ENCODE data around the gene CBARP.

CBARP gene, protein sequence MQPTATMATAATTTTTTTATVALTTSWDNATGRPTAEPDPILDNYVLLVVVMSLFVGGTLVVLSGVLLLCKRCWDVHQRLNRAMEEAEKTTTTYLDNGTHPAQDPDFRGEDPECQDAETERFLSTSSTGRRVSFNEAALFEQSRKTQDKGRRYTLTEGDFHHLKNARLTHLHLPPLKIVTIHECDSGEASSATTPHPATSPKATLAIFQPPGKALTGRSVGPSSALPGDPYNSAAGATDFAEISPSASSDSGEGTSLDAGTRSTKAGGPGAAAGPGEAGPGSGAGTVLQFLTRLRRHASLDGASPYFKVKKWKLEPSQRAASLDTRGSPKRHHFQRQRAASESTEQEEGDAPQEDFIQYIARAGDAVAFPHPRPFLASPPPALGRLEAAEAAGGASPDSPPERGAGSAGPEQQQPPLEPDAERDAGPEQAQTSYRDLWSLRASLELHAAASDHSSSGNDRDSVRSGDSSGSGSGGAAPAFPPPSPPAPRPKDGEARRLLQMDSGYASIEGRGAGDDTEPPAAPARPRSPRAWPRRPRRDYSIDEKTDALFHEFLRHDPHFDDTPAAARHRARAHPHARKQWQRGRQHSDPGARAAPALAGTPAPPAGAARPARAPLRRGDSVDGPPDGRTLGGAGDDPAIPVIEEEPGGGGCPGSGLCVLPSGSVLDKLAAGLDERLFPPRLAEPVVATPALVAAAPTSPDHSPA

DNA sequence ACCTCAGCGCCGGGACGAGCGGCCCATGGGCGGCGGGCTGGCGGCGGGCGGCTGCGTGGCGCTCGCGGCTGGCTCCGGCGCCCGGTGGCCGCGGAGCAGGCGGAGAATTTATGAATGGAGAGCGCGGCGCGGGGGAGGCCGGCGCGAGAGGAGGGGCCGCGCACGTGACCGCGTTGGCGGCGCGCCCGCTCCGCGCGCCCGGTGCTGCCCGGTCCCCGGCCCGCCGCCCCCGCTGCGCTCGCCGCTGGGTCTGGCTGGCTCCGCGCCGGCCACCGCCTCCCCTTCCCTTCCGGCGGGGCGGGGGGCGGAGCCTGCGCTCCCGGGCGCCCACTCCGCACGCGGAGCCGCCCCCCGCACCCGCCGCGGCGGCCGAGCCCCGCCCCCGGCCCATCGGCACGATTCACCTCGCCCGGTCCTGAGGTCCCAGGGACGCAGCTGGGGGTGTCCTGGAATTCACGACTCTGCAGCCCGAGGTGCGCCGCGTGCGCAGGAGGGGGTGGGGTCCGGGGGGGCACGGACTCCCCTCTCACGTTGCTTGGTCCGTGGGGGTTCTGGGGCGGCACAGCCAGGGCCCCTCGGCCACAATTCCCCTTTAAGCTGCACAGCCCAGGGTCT lies at the start of gene CBARP:
TSS of gene CBARP (minus strand) at position 252 of the 615 bp plus-strand sequence. CDS start 1,905 bp downstream, outside the sequence.
- peak in 22 of 42 donors; percentile 55 to 84 (median 72) for DNase-seq
- intact Hi-C loops (cut with DNase I), result no loop called here

DNA sequence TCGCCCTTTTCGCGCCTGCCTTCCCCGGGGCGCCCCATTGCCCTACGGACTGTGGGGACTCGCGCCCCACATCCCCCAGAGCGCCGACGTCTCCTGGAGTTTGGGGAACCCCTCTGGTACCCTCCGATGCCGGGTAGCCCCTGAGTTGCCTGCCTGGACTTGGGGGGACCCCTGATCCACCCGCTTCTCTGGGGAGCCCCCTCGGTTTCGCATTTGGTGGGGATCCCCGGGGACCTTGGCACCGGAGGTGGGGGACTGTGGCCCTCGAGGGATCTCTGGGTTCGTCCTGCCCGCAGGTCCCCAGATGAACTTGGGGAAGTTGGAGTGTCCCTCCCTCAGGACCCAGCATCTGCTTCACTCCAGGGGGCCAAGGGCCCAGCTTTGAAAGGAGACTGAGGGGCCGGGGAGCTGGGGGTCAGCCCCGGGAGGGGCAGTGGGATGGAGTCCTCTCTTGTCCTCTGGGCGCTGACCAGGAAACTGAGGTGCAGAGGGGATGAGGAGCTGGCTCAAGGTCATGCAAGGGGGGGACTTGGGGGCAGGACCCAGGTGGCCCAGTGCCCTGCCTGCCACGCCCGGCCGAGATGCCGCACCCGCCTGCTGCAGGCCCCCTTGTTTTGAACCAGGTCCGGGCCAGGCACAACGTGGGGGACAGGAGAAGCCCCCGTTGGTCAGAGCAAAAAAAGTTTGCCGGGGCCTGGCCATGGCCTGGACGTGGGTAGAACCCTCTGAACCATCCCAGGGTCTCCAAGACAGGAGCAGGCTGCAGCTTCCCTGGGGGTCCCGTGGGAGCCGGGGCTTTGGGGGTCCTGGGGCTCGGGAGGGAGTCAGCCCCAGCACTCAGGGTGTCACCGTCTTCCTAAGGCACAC lies 48.9 kb upstream of the CBARP start:
- intact Hi-C loops (cut with DNase I), result no loop called here
- no peak for DNase-seq

DNA sequence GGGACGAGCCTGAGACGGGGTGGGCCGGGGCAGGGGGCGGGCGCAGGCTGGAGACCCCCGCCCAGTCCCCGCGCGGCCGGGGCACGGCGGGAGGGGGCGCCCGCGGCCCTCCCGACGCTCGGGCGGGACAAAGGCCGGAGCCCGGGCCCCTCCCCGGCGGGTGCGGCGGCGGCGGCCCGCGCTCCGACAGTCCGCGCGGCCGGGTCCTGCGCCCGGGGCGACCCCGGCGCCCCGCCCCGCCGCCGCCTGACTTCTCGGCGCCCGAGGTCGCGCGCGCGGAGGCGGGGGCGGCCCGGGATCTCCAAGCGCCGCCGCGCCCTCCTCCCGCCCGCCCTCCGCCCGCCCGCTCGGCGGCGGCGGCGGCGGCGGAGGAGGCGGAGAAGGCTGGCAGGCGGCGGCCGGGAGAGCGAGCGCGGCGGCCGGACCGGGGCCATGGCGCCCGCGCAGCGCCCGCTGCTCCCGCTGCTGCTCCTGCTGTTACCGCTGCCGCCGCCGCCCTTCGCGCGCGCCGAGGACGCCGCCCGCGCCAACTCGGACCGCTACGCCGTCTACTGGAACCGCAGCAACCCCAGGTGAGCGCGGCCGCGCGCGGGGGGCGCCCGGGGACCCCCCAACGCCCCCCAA lies 48.0 kb upstream of the CBARP start, which contains the start of gene EFNA2:
TSS of gene EFNA2 (plus strand) at position 137 of the 624 bp plus-strand sequence. CDS start at position 433, 296 bp downstream.
- intact Hi-C loops (cut with DNase I), result no loop called here

DNA sequence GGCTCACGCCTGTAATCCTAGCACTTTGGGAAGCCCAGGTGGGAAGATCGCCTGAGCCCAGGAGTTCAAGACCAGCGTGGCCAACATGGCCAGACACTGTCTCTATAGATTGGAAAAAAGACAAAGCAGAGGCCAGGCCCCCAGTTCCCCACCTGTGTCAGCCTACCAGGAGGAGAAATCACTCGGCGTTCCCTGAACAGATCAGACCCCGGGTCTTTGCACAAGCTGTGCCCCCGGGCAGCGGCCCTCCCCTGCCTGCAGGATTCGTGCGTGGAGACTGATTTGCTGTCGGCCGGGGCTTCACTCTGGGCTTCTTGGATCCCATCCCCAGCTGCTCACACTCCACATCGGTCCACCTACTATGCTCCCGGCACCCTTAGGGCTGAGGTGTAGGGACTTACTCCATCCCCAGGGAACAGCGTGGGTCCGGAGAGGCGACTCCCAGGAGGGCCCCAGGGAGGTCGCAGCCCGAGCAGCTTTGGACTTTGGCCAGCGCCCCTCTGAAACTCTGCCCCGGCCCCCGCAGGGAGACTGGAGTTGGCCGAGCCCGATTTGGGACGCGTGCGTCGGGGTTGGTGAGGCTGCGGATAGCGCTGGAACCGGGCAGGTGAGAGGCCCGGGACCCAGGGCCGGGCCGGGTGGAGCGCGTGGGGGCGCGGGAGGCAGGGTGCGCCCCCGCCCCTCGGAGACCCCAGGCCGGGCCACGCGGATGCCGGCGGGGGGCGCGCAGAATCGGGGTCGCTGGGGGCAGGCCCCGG lies 47.4 kb upstream of the CBARP start:
- DNase-seq, result no peak
- intact Hi-C loops (cut with DNase I), result no loop called here

More for the DNA sequence above, 48.0 kb upstream of the CBARP start, which contains the start of gene EFNA2:
- DNase-seq, result no peak

DNA sequence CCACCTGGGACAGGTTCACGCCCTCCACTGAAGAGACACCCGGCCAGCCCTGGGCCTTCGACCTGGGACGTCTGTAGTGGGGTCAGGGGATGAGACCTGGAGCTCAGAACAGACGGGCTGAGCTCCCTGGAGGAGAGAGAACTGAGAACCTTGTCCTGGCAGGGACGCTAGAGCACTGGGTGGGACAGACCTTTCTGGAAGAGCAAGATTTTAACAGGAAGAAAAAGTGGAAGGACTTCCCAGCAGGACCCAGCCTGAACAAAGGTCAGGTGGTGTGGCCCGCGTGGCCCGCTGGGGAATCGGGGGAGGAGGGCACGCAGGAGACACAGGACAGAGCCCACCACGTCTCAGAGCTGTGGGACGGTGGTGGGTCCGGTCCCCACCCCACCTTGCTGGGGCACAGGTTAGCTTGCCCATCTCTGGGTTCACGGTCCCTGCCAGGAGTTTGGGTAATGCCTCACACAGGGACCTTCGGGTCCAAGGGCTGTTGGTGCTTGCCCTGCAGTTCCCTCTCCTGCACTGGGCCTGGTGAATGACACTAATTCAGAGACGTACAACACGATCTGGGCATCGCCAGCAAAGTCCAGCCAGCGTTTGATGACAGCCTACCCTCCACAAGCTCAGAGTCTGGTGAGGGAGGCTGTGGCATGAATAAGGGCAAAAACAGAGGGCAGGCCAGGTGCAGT lies 46.6 kb upstream of the CBARP start:
- DNase-seq, result no peak
- intact Hi-C loops (cut with DNase I), result no loop called here

DNA sequence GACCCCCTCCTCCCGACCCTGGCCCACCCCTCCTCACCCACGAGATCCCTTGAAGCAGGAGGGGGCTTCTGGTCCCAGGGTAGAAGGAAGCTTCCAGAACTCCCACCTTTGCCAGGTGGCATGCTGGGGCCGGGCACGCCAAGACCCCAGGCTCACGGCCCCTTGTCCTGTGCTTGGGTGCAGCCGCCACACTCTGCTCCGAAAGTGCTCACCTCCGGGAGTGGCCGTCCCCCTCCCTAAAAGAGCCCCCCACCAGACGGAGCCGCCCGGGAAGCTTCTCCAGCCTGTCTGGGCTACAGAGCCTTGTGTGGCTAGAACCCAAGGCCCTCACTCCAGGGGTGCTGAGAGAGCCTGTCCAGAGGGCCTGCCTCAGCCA lies 46.1 kb upstream of the CBARP start:
- no peak for DNase-seq
- intact Hi-C loops (cut with DNase I), result no loop called here

DNA sequence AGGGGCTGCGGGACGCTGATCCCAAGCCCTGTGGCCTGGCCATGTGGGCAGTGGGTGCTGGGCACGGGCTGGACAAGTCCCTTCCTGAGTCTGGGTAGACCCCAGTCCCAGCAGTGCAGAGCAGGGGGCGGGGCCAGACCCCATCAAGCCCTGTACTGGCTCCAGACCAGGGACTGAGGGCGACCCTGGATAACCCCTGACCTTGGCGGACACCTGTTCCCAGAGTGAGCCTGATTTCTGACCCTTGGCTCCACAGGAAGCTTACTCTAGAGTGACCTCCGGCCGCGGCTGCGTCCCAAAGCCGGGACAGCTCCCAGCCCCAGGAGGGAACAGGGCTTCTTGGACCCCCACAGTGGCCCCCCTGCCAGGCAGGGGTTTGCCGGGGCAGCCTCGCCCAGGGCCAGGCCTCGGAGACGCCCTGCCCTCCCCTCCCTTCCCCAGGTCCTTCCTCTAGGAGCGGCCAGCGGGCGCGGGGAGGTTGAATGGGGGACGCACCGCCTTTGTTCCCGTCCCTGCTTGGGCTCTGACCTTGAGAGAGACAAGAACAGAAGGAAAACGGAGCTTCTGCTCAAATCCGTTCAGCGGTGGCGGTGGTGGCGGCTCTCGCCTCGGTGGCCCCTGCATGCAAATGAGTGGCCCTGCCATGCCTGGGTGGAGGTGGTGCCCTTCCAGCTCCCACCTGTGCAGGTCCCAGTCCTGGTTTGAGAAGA lies 45.6 kb upstream of the CBARP start:
- no peak for DNase-seq
- intact Hi-C loops (cut with DNase I), result no loop called here

DNA sequence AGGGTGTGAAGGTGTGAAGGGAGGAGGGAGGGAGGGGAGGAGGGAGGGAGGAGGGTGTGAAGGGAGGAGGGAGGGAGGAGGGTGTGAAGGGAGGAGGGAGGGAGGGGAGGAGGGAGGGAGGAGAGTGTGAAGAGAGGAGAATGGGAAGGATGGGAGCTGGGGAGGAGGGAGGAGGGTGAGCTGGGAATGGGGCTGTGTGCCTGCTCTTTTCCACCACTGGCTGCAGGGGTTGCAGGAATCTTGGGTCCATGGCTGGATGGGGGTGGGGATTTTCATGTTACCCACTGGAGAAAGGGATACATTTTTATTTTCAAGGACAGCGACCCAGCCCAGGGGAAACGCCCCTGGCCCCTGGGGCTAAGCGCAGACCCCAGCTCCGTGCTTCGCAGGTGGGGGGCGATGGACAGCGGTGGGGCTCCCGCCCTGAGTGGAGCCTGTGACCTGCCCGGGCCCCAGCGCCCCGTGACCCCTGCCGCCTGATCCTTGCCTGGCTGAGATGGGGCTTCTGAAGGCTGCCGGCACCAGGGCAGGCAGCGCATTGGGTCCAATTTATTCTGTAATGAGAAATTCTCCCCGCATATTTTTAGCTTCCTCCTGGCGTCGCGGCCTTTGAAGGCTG lies 44.9 kb upstream of the CBARP start:
- DNase-seq, result no peak
- intact Hi-C loops (cut with DNase I), result no loop called here

DNA sequence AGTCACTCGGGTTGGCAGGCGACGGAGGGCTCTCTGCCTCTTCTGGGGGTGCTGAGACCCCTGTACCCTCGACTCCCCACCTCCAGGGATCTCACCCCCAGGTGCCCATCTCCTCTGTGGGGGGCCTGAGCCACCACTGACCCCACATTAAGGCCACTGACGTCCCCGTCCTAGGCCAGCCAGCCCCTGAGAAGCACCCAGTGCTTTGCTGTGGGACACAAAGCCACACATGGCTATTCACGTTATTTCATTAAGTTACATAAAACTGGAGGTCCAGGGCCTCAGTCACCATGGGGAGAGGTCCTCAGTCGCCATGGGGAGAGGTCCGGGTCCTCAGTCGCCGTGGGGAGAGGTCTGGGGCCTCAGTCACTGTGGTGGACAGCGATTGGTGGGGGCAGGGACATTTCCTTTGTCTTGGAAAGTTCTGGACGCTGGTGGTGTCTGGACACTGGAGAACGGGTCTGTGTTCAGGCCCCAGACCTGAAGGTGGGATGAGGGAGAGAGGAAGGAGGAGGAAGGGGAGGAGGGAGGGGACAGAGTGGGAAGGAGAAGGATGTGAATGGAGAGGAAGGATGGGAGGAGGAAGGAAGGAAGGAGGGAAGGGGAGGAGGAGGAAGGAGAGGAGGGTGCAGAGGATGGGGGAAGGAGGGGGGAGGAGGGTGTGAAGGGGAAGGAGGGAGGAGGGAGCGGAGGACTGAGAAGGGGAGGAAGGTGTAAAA lies 43.9 kb upstream of the CBARP start:
- intact Hi-C loops (cut with DNase I), result no loop called here
- no peak for DNase-seq

DNA sequence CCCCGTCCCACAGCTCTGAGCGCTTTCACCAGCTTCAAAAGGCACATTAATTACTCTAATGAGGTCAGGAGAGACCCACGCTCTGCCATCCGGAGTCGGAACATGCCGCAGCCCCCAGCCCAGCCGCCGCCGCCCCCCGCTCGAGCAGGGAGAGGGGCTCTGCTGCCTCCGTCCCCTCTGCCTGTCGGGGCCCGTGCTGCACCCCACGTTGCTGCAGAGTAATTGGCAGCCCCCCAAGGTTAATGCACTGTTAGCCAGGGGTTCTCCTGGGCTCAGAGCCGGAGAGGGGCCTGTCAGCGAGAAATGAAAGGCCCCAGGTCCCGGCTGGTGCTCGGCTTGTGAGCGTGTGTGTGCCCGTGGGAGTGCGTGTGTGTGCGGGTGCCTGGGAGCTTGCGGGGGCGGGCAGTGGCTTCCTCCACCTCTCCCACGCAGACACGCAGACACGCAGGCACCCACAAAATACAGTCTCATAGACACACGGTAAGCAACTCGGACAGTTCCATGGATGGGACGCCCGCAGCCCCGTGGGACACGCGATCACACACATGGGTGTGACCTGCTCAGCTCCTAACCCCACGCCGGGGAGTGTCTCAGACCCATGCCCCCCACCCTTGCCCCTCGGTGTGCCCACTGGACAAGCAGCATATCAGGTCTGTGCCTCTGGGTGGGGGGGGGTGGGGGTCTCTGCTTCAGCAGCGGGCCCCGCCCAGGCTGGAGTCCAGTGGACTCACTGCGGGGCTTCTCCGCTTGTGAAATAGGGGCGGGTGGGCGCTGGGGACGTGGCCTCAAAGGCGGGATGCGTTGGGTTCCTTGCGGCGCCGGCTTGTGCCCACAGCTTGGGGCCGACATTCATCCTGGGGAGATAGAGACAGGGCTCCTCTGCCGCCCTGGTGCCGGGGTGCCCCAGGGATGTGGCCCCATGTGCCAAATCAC lies 43.1 kb upstream of the CBARP start:
- intact Hi-C loops (cut with DNase I), result no loop called here
- DNase-seq, result no peak

DNA sequence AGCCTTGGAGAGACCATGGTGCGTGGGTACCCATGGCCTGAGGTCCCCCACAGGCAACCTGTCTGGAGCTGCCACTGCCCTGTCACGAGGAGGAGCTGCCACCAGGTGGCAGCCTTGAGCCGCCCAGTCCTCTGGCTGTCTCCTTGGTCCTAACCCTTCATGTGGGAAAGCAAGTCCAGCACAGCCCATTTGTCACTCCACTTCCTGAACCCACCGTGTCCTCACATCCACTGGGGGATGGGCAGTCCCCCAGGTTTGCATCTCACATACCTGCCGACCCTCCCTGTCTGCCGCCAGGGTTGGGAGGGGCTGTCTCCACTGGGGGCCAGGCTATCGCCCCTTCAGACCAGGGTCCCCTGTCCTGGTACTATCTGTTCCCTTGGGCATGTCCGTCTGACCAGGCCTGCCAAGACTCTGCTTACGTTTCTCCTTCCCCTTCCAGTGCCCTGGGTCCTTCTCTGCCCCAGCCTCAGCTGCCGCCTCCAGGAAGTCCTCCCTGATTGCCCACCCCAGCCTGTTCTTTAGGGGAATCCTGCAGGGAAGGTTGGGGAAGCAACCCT lies 42.1 kb upstream of the CBARP start:
- intact Hi-C loops (cut with DNase I), result loop anchor here (5.0 kb wide), 1 partner anchor 82 kb away; no protein-coding TSS in a partner anchor
- DNase-seq, result peak; percentile 66 to 94 (median 88)

DNA sequence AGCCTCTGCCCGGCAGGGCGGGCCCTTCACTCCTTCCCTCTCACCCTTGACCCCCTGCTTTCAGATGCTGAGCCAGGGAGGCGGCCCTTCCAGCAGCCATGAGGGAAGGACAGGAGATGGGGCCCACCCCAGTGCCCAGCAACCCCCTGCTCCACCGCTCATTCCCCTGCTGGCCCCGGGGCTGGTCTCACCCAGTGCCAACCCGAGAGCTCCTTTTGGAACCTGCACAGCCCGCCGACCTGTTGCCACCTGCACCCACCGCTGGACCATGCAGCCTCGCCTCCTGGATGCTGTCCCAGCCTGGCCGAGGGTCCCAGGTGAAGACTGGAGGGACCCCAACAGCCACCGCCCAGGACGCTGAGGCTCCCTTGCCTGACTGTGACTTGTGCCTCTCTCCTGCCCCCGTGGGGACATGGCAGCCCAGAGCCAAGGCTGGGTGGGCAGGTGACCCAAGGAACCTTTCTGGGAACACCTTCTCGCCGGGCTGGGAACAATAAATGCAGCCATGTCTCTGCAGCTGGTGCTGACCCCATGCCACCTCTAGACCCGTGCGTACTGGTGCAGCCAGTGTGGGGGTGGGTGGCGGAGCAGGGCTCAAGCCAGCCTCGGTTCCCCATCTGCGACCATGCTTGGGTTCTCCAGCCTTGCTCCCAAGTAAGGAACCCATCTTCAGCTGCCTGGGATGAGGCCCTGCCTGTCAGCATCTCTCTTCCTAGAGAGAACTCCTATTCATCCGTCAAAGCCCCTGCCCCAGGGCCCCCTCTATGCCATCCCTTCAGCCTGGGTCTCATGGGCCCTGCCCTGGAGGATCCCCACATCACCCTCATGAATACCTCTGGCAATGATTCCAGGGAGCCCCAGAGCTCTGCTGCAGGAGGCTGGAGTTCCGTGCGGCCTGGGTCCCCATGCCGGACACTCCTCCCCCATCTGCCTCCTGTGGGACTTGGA lies 41.2 kb upstream of the CBARP start:
- intact Hi-C loops (cut with DNase I), result loop anchor here (5.0 kb wide), 1 partner anchor 83 kb away; no protein-coding TSS in a partner anchor
- no peak for DNase-seq

DNA sequence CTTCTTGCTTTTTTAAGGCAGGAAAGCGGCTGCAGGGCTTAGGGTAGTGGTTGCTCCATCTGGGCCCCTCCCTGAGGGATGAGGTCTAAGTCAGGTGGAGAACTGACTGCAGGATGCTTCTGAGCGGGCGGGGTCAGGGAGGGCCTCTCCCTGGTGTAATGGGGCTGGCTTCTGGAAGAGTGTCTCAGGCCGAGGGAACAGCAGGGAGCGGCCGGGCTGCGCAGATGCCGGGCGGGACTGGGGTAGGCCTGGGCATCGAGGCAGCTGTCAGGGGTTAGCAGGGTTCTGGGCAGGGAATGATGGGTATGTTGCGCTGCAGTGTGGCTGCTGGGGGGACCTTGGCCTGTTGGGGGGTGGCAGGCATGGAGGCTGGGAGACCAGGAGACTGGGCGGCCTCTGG lies 40.3 kb upstream of the CBARP start:
- no peak for DNase-seq
- intact Hi-C loops (cut with DNase I), result loop anchor here (5.0 kb wide), 1 partner anchor 84 kb away; no protein-coding TSS in a partner anchor

Data from head of caudate nucleus (tissue), 42 donors.